COLO668 (cell line): ENCODE measurements around the gene SLC2A14.
"Not testable (repeated sequence)": the region's sequence is repeated elsewhere in the genome, so short reads cannot be mapped to it uniquely, and the experiment has no call there.

ENCODE experiments used
- DNase-seq: peaks from one replicate; lab custom pipeline; 2025; ENCODE audit not compliant: unreplicated experiment; lab: John Stamatoyannopoulos, UW

Gene SLC2A14

DNA sequence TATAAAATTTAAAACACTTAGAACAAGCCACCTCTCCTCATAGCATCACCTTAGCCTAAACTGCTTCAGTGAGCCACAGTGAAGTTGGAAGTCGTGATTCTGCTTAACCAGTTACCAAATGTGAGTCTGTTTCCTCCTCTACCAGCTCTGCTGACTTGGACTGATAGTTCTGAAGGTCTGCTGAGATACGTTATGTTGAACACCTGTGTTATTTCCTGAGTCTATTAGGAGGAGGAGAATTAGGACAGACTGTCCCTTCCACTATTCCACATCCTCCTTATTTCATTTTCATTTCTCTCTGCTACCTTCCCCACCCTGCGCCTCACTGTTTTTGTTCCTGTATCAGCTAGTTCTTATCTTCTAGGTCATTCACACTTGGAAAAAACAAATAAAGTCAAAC lies 2.4 kb downstream of the SLC2A14 start:
- DNase-seq, result no peak

DNA sequence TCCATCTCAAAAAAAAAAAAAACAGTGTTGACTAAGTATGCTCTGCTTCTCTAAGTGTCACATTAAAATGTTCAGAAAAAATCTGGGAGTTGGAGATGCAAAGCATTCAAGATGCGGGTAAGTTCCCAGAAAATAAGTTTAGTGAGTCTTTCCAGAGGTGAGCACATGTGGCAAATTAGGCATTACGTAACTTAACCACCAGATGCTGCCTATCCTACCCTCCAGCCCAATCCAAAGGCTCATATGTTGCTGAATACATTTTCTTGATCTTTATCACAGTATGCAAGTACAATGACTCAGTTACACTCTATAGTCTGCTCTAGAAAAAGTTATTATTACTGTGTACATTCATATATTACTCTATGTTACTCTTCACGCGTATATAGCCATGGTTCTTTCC lies 3.6 kb downstream of the SLC2A14 start:
- no peak for DNase-seq

DNA sequence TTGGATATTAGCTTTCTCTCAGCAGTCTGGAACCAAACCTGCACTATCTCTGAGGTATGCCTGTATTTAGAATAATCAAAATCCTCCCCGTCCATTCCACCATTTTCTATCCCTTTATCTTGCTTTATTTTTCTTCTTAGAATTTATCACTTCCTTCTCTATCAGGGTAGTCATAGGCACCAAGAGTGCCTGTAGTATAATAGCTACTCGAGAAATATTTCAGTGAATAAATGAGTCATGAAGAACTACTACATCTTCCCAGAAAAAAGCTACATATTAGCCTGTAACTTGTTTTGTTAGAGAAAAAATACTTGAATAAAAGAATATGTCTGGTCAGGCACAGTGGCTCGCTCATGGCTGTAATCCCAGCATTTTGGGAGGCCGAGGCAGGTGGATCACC lies 4.3 kb downstream of the SLC2A14 start:
- DNase-seq, result no peak

DNA sequence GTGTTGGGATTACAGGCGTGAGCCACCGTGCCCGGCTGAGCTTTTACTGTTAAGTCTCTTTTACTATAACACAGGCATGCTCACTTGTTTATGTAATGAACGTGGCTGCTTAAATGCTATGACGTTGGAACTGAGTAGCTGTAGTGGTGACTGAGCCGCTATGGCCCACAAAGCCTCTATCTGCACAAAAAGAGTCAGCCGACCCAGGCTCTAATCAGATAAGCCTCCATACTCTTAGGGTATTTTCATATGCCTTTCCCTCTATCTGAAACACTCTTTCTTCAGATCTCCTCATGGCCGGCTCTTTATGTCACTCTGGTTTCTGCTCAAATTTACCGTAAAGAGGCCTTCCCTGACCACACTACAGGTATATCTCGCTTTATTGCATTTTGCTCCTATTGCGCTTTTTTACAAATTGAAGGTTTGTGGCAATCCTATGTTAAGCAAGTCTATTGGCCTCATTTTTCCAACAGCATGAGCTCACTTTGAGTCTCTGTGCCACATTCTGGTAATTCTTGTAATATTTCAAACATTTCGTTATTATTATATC lies 8.0 kb downstream of the SLC2A14 start:
- DNase-seq, result no peak

DNA sequence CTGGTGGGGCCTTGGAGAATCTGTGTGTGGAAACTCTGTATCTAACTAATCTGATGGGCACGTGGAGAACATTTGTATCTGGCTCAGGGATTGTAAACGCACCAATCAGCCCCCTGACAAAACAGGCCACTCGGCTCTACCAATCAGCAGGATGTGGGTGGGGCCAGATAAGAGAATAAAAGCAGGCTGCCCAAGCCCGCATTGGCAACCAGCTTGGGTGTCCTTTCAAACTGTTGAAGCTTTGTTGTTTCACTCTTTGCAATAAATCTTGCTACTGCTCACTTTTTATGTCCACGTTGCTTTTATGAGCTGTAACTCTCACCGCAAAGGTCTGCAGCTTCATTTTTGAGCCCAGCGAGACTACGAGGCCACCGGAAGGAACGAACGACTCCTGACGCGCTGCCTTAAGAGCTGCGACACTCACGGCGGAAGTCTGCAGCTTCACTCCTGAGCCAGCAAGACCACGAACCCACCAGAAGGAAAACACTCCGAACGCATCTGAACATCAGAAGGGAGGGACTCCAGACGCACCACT lies 9.8 kb downstream of the SLC2A14 start:
- DNase-seq, result not testable (repeated sequence)

DNA sequence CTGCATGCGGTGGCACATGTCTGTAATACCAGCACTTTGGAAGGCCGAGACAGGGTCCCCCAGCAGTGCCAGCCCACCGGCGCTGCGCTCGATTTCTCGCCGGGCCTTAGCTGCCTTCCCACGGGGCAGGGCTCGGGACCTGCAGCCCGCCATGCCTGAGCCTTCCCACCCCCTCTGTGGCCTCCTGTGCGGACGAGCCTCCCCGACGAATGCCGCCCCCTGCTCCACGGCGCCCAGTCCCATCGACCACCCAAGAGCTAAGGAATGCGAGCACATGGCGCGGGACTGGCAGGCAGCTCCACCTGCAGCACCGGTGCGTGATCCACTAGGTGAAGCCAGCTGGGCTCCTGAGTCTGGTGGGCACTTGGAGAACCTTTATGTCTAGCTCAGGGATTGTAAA lies 10.4 kb downstream of the SLC2A14 start:
- DNase-seq, result not testable (repeated sequence)

DNA sequence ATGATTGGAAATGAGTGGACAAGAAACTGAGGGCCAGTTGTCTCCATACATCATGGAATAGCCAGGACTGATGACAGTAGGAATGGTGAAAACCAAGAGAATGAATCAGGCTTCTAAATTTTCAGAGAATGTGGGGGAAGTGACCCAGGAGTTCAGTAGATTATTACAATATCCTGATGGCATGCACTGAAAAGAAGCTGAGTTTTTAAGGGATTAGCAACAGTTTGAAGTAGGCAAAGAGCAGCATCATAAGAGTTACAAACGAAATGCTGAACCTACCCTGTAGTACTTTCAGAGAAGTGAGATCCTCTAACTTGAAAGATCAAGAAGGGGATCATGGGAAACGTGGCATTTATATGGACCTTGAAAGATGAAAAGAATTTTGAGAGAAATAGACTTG lies 13.2 kb downstream of the SLC2A14 start:
- no peak for DNase-seq

DNA sequence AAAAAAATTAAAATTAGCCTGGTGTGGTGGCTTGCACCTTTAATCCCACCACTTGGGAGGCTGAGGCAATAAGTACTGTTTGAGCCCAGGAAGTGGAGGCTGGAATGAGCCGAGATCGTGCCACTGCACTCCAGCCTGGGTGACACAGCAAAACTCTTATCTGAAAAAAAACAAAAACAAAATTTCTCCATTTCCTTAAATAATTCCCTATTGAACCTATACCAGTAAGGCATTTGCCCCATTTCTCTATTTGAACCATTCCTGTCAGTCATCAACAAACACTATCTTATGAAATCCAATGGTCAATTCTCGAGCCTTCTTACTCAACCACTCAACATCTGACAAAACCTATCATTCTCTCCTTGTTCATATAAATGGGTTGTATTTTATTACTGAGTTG lies 14.7 kb downstream of the SLC2A14 start:
- DNase-seq, result no peak

DNA sequence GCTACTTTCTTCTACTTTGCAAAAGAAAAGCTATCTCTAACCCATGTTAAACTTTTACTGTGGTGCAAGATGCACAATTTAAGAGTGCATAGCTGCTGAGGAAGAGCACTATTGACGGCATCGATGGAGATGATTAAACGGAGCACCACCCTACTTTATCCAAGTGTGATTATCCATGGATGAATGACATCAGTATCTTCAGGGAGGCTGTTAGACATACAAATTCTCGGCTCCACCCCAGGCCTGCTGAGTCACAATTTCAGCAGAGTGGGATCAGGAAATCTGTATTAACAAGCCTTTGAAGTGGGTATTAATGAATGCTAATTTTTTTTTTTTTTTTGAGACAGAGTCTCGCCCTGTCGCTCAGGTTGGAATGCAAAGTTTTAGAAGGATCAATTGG lies 16.2 kb downstream of the SLC2A14 start:
- no peak for DNase-seq

DNA sequence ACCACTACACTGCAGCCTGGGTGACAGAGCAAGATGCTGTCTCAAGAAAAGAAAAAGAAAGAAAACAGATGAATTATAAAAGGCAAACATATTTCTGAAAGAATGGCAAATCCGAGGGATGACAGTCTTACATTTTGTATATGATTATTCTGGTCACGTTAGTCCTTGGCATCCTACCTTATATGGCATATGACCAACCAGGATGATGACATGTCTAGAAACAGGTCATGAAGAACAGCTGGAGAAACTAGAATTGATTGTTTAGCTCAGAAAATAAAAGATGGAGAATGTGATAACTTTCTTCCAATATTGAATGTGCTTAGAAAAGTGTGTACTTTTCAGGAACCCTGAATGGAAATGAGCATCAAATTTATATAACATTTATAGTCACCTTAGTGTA lies 19.2 kb downstream of the SLC2A14 start:
- DNase-seq, result no peak

DNA sequence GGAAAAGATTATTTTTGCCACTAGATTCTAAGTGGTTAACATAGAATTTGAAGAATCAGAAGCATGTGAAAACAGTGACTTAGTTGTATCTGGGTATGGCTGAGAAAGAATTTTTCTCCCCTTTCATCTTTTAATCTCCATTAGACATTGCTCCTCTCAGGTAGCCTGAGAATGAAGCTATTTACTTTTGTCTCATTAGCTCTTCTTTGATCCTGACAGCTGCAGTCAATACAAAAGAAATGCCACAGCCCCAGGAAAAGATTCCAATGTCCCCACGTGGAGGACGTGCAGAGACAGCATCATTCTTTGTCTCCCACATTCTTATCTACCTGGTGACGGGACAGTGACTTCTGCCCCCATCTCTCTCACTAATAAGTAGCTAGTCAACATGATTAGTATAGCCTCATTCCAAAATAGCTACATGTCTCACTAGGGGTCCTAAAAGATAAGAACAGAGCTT lies 21.1 kb downstream of the SLC2A14 start:
- not testable (repeated sequence) for DNase-seq

DNA sequence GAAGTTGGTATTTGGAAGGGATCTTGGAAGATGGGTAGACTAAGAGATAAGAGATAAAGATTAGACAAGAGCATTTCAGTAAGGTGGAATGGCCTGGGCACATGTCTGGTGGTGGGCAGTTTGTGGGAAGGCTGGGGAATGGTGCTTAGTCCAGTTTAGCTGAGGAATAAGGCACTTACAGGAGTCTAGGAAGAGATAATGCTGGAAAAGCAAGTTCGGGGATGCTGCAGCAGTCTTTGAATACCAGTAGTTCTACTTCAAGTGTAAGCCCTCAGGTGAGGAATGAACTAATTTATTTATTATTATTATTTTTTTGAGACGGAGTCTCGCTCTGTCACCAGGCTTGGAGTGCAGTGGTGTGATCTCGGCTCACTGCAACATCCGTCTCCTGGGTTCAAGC lies 22.6 kb downstream of the SLC2A14 start:
- not testable (repeated sequence) for DNase-seq

DNA sequence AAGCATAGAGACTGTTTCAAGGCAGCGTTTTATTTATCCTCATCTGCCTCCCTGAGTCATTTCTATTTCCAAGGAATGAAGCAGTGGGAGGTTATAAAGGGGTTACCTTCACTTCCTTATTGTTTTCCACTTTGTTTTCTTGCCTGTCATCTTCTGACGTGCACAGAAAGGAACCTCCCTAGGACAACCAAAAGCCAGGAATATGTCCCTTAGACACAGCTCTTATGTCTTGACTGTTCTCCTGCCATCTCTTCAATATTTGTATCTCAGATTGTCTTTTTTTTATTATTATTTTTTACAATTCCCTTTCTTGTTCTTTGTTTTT lies 24.7 kb downstream of the SLC2A14 start:
- DNase-seq, result not testable (repeated sequence)

DNA sequence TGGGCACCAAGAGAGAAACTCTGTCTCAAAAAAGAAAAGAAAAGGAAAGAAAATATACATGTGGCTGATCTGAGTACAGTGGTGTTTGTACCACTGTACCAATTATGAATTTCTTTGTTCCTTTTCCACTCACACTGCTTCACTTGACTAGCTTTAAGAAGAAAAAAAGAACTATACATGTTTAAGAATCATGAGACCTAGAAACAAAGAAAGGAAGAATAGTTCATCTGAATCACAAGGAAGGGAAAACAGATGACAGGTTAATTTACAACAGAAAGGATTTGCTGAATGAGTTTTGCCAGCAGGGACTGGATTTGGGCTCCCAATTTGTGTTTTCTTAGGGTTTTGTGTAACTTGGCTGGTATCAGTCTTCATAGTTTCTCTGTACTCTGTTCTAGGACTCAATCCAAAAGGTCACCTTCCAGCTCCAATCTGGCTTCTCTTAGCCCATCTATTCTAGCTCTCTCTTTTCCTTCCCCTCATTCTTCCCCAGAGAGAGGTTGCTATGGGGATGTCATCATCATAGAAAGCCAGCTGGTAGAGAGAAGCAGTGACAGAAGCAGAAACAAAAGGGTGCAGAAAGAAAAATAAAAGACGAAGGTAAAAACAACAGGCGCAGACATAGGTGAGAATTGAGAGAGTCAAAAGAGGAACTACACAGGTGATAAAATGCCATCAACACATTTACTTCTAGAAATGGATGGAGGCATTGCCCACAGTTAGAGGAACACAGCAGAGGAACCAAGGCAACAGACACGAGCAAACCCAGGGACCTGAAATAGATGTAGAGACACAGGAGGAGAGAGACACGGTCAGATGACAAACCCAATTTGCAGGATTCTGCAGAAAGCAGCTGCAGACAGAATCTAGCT lies 25.3 kb downstream of the SLC2A14 start:
- DNase-seq, result not testable (repeated sequence)

DNA sequence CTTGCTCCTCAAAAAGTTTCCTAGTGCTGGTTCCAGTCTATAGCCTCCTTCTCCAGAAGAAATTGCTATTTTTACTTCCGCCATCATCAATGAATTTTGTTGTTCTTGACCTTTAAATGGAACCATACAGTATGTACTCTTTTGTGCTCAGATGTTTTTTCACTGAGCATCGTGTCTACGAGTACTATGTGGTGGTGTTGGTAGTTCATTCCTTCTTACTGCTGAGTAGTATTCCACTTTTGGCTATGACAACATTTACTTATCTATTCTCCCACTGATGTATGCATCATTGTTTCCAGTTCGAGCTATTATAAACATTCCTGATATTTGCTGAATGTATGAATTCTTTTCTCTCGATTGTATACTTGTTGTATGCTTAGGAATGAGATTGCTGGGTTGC lies 28.6 kb downstream of the SLC2A14 start:
- no peak for DNase-seq

DNA sequence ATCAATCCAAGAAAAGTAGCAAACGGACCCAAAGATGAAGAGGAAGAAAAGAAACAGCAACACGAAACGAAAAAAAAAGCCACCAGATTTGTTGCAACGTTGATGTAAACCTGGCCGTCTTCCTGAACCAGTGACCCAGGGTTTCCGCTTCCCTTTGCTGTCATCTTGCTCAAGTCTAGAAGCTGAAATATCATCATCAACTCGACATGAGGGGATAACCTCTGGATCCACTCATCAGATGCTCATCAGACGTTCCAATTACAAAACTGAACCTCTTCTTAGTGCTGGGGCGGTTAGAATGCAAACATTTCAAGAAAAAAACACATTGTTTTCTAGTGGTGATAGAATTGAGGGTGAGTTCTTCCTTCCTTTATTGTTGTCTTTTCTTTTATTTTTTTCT lies 29.1 kb downstream of the SLC2A14 start:
- DNase-seq, result not testable (repeated sequence)

DNA sequence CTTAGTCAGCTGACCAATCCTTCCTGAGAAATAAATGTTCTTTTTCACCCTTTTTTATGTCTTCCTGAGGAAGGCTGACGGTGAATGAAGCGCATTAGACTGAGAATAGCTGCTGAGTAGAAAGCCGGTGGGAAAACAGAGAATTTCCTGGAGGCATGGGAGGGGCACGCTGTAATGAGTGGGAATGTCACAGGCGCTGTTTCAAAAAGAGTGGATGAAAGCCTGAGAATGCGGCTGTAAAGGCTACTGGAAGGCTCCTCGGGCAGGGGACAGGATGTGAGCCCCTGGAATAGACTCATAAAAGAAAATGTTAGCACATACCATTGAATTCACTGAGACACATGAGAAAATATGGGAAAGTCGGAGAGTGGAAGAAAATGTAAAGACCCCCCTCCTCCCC lies 29.6 kb downstream of the SLC2A14 start:
- not testable (repeated sequence) for DNase-seq

DNA sequence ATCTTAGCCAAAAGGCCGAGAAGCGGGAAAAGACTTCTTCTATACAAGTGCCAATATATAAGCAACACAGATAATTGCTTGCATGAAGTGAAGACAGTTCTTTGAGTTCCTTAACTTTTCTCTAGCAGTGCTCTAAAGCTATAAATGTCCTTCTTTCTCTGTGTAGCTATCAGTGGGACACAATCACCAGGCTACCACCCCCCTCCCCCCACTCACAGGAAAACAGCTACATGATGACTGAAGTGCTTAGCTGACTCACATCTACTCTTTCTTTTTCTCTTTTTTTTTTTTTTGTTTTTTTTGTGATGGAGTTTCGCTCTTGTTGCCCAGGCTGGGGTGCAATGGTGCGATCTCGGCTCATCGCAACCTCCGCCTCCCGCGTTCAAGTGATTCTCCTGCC lies 30.3 kb downstream of the SLC2A14 start:
- not testable (repeated sequence) for DNase-seq

DNA sequence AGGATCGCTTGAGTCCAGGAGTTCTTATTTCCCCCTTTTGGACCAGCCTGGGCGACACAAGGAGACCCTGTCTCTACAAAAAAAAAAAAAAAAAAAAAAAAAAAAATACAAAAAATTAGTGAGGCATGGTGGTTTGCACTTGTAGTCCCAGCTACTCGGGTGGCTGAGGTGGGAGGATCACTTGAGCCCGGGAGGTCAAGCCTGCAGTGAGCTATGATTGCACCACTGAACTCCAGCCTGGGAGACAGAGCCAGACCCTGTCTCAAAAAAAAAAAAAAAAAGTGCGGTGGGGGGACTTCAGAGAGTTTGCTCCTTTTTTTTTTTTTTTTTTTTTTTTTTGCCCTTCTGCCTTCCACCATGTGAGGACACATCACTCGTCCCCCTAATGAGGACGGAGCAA lies 32.9 kb downstream of the SLC2A14 start:
- DNase-seq, result not testable (repeated sequence)

DNA sequence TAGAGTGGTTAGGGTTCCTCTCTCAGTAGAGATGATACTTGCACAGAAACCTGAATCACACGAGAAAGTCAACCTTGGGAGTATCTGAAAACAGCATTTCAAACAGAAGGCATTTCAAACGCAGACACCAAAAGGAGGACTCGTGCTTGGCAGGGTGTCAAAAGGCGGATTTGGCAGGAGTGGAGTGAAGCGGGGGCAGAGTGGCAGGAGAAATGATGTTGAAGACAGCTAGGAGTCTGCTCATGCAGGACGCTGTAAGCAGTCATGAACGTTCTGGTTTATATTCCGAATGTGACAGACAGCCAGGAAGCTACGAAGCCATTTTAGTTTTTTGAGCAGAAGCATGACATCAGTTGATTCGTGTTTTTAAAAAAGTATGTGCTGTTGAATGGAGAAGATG lies 33.5 kb downstream of the SLC2A14 start:
- not testable (repeated sequence) for DNase-seq

DNA sequence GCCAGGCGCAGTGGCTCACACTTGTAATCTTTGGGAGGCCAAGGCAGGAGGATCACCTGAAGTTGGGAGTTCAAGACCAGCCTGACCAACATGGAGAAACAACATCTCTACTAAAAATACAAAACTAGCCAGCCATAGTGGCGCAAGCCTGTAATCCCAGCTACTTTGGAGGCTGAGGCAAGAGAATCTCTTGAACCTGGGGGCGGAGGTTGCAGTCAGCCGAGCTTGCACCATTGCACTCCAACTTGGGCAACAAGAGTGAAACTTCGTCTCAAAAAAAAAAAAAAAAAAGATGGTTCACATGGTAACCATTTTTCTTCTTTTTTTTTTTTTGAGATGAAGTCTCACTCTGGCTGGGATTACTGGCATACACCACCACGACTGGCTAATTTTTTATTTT lies 35.3 kb downstream of the SLC2A14 start:
- no peak for DNase-seq

DNA sequence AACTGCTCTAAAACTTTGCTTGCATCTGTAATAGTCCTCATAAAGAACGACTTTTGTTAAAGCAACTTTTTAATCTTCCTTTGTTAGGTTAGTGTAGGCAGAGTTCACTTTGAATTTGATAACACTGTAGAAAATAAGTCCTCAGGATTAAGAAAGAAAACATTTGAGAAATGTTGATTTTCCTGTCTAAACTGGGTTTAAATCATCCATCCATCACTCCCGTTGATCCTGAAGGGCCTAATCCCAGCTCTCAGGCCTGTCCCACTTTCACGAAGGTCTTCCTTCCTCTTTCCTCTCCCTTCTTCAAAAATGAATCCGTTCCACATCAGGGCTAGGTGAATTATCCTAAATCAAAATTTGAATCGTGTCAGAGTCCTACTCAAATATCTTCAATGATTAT lies 36.9 kb downstream of the SLC2A14 start:
- no peak for DNase-seq
